ENCODE measurements around the gene NPPC. TPM values are rescaled to one million over a fixed set of nuclear protein-coding genes. Genes with fewer than 3 reads are reported as not detected.

NPPC gene
- total and polyA plus RNA-seq, 10 of the 15 experiments (the other 5 are each of a cell fraction or from before 2014, with no cell fraction given), result 0.15 TPM; not detected in 9

DNA sequence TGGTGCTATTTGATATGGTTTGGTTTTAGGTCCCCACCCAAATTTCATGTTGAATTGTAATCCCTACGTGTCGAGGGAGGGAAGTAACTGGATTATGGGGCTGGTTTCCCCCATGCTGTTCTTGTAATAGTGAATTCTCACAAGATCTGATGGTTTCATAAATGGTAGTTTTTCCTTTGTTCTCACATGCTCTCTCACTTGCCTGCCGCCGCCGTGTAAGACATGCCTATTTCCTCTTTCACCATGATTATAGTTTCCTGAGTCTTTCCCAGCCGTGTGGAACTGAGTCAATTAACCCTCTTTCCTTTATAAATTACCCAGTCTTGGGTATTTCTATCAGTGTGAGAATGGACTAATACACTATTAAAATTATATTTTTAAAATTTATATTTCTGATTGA lies 42.6 kb upstream of the NPPC start (continued):
- TF ChIP-seq, protein P1, sequence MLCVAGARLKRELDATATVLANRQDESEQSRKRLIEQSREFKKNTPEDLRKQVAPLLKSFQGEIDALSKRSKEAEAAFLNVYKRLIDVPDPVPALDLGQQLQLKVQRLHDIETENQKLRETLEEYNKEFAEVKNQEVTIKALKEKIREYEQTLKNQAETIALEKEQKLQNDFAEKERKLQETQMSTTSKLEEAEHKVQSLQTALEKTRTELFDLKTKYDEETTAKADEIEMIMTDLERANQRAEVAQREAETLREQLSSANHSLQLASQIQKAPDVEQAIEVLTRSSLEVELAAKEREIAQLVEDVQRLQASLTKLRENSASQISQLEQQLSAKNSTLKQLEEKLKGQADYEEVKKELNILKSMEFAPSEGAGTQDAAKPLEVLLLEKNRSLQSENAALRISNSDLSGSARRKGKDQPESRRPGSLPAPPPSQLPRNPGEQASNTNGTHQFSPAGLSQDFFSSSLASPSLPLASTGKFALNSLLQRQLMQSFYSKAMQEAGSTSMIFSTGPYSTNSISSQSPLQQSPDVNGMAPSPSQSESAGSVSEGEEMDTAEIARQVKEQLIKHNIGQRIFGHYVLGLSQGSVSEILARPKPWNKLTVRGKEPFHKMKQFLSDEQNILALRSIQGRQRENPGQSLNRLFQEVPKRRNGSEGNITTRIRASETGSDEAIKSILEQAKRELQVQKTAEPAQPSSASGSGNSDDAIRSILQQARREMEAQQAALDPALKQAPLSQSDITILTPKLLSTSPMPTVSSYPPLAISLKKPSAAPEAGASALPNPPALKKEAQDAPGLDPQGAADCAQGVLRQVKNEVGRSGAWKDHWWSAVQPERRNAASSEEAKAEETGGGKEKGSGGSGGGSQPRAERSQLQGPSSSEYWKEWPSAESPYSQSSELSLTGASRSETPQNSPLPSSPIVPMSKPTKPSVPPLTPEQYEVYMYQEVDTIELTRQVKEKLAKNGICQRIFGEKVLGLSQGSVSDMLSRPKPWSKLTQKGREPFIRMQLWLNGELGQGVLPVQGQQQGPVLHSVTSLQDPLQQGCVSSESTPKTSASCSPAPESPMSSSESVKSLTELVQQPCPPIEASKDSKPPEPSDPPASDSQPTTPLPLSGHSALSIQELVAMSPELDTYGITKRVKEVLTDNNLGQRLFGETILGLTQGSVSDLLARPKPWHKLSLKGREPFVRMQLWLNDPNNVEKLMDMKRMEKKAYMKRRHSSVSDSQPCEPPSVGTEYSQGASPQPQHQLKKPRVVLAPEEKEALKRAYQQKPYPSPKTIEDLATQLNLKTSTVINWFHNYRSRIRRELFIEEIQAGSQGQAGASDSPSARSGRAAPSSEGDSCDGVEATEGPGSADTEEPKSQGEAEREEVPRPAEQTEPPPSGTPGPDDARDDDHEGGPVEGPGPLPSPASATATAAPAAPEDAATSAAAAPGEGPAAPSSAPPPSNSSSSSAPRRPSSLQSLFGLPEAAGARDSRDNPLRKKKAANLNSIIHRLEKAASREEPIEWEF (IDR thresholded peaks at IDR 0.05; ENCODE audit: insufficient replicate concordance, low read depth, low read length), result no peak
- TF ChIP-seq MEF2B (IDR thresholded peaks at IDR 0.05; ENCODE audit: partially characterized antibody, poor library complexity, severe bottlenecking), result no peak

DNA sequence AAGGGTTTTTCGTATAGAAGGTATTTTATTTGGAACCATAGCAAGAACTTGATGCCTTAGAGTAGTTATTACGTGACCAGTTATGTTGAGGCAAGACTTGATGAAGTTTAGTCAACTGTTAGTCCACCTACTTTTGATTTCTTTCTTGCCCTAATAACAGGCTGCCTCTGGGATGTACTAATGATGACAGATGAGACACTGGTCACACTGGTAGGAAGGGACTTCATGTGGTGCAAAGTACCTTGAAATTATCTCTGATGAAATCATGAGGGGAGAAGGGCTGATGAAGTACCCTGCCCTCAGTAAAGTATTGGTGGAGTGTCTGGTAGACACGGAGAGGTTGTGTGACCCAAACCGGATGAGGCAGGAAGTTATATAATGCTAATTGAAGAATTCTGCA lies 40.7 kb upstream of the NPPC start:
- H3K79me2 ChIP-seq (ENCODE audit: control insufficient read depth, insufficient read depth, low read length), result peaks cover 15% of the 10 kb centered on the region
- no peak for DNase-seq (ENCODE audit: low read depth, low spot score)
- no peaks in the 10 kb centered on the region for H3K36me3 ChIP-seq (ENCODE audit: control insufficient read depth in 2 of 2, insufficient read depth in 2 of 2, low read length in 1 of 2)
- WGBS (ENCODE audit: insufficient coverage, insufficient replicate concordance, low lambda C conversion rate, missing lambda C conversion rate), result 100% methylated on average over 4 of the region's 4 CpGs
- in situ Hi-C loops (cut with MboI) (no loop called here), intact Hi-C loops (cut with micrococcal nuclease; ENCODE audit: unreplicated experiment) (no loop called here)
- no peak overlapping the region for H3K4me3 ChIP-seq
- no peak overlapping the region for H3K4me2 ChIP-seq (ENCODE audit: control insufficient read depth, insufficient read depth)
- no peaks in the 10 kb centered on the region for H4K20me1 ChIP-seq (ENCODE audit: control insufficient read depth, insufficient read depth)
- FAIRE-seq, result no peak
- ChIA-PET SMC1A (ENCODE audit: uncharacterized antibody, unreplicated experiment) (interaction anchor here (0.7 to 1.5 kb wide), 2 partner anchors 10 to 20 kb away, joined by 3 read pairs; no protein-coding TSS in a partner anchor), POLR2A (interaction anchor here (0.6 kb wide), 1 partner anchor 10 kb away, joined by 3 read pairs; no protein-coding TSS in a partner anchor), CTCF (no interaction called here), RAD21 (ENCODE audit: unreplicated experiment) (no interaction called here)
- no TSS peak for BruUV-seq (replicated peaks)
- no peaks in the 10 kb centered on the region for H3K27me3 ChIP-seq (replicated peaks in 1 of 2; ENCODE audit: control insufficient read depth in 2 of 2, insufficient read depth in 2 of 2, low read length in 1 of 2)
- H3K9ac ChIP-seq (ENCODE audit: control insufficient read depth, insufficient read depth, low read length), result no peak overlapping the region
- no peak overlapping the region for H2AFZ ChIP-seq (ENCODE audit: control insufficient read depth, low read depth, low read length)
- no peak for ATAC-seq
- no peak overlapping the region for H3K27ac ChIP-seq (ENCODE audit: control insufficient read depth, insufficient read depth)
- H3K4me1 ChIP-seq (ENCODE audit: control insufficient read depth, insufficient read depth, low read length), result peaks cover 3% of the 10 kb centered on the region; the same call in 1 of the 2 replicates
- peaks cover 9% of the 10 kb centered on the region for H3K9me3 ChIP-seq (replicated peaks; ENCODE audit: control insufficient read depth, insufficient read depth, low read length)
- TF ChIP-seq SPI1 (IDR thresholded peaks at IDR 0.05; ENCODE audit: borderline replicate concordance, insufficient read depth, low read depth, low read length), result no peak
- TF ChIP-seq TAF1 (IDR thresholded peaks at IDR 0.05; ENCODE audit: borderline replicate concordance, low read depth, low read length), result no peak
- no peak for TF ChIP-seq ZZZ3 (IDR thresholded peaks at IDR 0.05; ENCODE audit: control insufficient read depth, insufficient read length, low read depth)
- no peak for TF ChIP-seq TARDBP (IDR thresholded peaks at IDR 0.05; ENCODE audit: borderline replicate concordance)
- no peak for TF ChIP-seq ETV6 (conservative IDR thresholded peaks at IDR 0.05 in 1 of 2, IDR thresholded peaks at IDR 0.05 in 1 of 2; ENCODE audit: borderline replicate concordance in 1 of 2, low read depth in 1 of 2)
- no peak for TF ChIP-seq SRF (IDR thresholded peaks at IDR 0.05; ENCODE audit: low read depth in 2 of 2, low read length in 2 of 2)
- no peak for TF ChIP-seq USF1 (IDR thresholded peaks at IDR 0.05; ENCODE audit: borderline replicate concordance, extremely low read length, insufficient read depth, low read depth, low read length)
- TF ChIP-seq, protein P1 (IDR thresholded peaks at IDR 0.05; ENCODE audit: insufficient replicate concordance, low read depth, low read length), result no peak
